ENCODE measurements around the gene GALNT10. TPM values are rescaled to one million over a fixed set of nuclear protein-coding genes. Genes with fewer than 3 reads are reported as not detected.

Gene GALNT10
- total and polyA plus RNA-seq, 2 experiments from 2014 or later = 3.2 to 12.9 TPM

GRCh38 chr5:154364771-154365170, 174.2 kb downstream of the GALNT10 start:
- DNase-seq (ENCODE audit: low spot score) = no peak
- Mint-ChIP-seq H3K27ac (no peak overlapping the region), H3K4me3 (no peak overlapping the region), H3K36me3 (ENCODE audit: low read depth) (no peaks in the 10 kb centered on the region), H3K9me3 (no peaks in the 10 kb centered on the region), H3K4me1 (peaks cover 19% of the 10 kb centered on the region), H3K27me3 (ENCODE audit: insufficient read depth, low read depth, poor library complexity) (peaks cover 7% of the 10 kb centered on the region)
- no peak overlapping the region for H3K4me3 ChIP-seq
- ATAC-seq = no peak
- no peaks in the 10 kb centered on the region for H3K36me3 ChIP-seq (ENCODE audit: insufficient read depth)
- no peak overlapping the region for H3K4me2 ChIP-seq
- TF ChIP-seq JUNB (IDR thresholded peaks at IDR 0.05; ENCODE audit: unreplicated experiment) (no peak), ZNF462 (CRISPR knock-in tag; IDR thresholded peaks at IDR 0.05) (no peak), EZH2 (IDR thresholded peaks at IDR 0.05; ENCODE audit: low read depth, unreplicated experiment) (no peak), ZNF331 (CRISPR knock-in tag; IDR thresholded peaks at IDR 0.05; ENCODE audit: low read depth) (no peak), NANOG (IDR thresholded peaks at IDR 0.05; ENCODE audit: borderline replicate concordance) (no peak), STAT1 (IDR thresholded peaks at IDR 0.05; ENCODE audit: unreplicated experiment) (no peak), ETS1 (IDR thresholded peaks at IDR 0.05) (no peak), EZH2phosphoT487 (IDR thresholded peaks at IDR 0.05; ENCODE audit: unreplicated experiment) (no peak), POLR2AphosphoS5 (IDR thresholded peaks at IDR 0.05; ENCODE audit: low read depth) (no peak), ZNF114 (CRISPR knock-in tag; IDR thresholded peaks at IDR 0.05) (no peak), CREB1 (CRISPR knock-in tag; IDR thresholded peaks at IDR 0.05; ENCODE audit: low read depth) (no peak)
- TF ChIP-seq, protein P1, sequence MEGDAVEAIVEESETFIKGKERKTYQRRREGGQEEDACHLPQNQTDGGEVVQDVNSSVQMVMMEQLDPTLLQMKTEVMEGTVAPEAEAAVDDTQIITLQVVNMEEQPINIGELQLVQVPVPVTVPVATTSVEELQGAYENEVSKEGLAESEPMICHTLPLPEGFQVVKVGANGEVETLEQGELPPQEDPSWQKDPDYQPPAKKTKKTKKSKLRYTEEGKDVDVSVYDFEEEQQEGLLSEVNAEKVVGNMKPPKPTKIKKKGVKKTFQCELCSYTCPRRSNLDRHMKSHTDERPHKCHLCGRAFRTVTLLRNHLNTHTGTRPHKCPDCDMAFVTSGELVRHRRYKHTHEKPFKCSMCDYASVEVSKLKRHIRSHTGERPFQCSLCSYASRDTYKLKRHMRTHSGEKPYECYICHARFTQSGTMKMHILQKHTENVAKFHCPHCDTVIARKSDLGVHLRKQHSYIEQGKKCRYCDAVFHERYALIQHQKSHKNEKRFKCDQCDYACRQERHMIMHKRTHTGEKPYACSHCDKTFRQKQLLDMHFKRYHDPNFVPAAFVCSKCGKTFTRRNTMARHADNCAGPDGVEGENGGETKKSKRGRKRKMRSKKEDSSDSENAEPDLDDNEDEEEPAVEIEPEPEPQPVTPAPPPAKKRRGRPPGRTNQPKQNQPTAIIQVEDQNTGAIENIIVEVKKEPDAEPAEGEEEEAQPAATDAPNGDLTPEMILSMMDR (conservative IDR thresholded peaks at IDR 0.05; ENCODE audit: low read depth in 2 of 2) = no peak
- TF ChIP-seq, protein P2, sequence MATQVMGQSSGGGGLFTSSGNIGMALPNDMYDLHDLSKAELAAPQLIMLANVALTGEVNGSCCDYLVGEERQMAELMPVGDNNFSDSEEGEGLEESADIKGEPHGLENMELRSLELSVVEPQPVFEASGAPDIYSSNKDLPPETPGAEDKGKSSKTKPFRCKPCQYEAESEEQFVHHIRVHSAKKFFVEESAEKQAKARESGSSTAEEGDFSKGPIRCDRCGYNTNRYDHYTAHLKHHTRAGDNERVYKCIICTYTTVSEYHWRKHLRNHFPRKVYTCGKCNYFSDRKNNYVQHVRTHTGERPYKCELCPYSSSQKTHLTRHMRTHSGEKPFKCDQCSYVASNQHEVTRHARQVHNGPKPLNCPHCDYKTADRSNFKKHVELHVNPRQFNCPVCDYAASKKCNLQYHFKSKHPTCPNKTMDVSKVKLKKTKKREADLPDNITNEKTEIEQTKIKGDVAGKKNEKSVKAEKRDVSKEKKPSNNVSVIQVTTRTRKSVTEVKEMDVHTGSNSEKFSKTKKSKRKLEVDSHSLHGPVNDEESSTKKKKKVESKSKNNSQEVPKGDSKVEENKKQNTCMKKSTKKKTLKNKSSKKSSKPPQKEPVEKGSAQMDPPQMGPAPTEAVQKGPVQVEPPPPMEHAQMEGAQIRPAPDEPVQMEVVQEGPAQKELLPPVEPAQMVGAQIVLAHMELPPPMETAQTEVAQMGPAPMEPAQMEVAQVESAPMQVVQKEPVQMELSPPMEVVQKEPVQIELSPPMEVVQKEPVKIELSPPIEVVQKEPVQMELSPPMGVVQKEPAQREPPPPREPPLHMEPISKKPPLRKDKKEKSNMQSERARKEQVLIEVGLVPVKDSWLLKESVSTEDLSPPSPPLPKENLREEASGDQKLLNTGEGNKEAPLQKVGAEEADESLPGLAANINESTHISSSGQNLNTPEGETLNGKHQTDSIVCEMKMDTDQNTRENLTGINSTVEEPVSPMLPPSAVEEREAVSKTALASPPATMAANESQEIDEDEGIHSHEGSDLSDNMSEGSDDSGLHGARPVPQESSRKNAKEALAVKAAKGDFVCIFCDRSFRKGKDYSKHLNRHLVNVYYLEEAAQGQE (IDR thresholded peaks at IDR 0.05; ENCODE audit: unreplicated experiment) = no peak
- no peaks in the 10 kb centered on the region for H3K27me3 ChIP-seq (ENCODE audit: insufficient read depth)
- peaks cover 8% of the 10 kb centered on the region; the same call in 1 of the 2 replicates for H3K4me1 ChIP-seq (ENCODE audit: insufficient read depth)
- no peaks in the 10 kb centered on the region for H3K79me2 ChIP-seq (replicated peaks; ENCODE audit: insufficient read depth)
- H3K27ac ChIP-seq (ENCODE audit: low read depth) = no peak overlapping the region
- no peaks in the 10 kb centered on the region; the same call in 1 of the 2 replicates for H3K9me2 ChIP-seq (ENCODE audit: insufficient read depth)
- no peak overlapping the region for H2AFZ ChIP-seq
- no peaks in the 10 kb centered on the region for H4K20me1 ChIP-seq (replicated peaks; ENCODE audit: insufficient read depth)
- H3F3A ChIP-seq (replicated peaks; ENCODE audit: low read depth) = no peaks in the 10 kb centered on the region

All from GM23338 (cell line).